ENCODE results near the gene RASL12. TPM values are rescaled to one million over a fixed set of nuclear protein-coding genes. Genes with fewer than 3 reads are reported as not detected.

Gene RASL12
- total RNA-seq, 1 donor = 0.36 TPM

- H3K4me1 ChIP-seq (ENCODE audit: insufficient read depth, low read length) = peaks cover 9% of the 10 kb centered on the region
- peak; percentile 83 for DNase-seq (ENCODE audit: insufficient read length, low spot score, missing footprints)
- H3K9me3 ChIP-seq (ENCODE audit: low read depth, low read length) = no peaks in the 10 kb centered on the region
- H3K27ac ChIP-seq (ENCODE audit: low read depth, low read length) = no peak overlapping the region
- peak overlapping the region; percentile 54 for H2AFZ ChIP-seq (ENCODE audit: low read length)
- H3K36me3 ChIP-seq (ENCODE audit: insufficient read depth, low read length) = no peaks in the 10 kb centered on the region
- no peak overlapping the region for H3K4me3 ChIP-seq (ENCODE audit: insufficient read depth, low read length)
- no peaks in the 10 kb centered on the region for H4K20me1 ChIP-seq (ENCODE audit: insufficient read depth, low read length)
- peak overlapping the region; percentile 52 for H3K4me2 ChIP-seq (ENCODE audit: insufficient read depth, low read length)
- H3K27me3 ChIP-seq (ENCODE audit: insufficient read depth, low read length) = no peaks in the 10 kb centered on the region
- H3K79me2 ChIP-seq (ENCODE audit: insufficient read depth, low read length) = peaks cover 15% of the 10 kb centered on the region
- TF ChIP-seq, protein P1, sequence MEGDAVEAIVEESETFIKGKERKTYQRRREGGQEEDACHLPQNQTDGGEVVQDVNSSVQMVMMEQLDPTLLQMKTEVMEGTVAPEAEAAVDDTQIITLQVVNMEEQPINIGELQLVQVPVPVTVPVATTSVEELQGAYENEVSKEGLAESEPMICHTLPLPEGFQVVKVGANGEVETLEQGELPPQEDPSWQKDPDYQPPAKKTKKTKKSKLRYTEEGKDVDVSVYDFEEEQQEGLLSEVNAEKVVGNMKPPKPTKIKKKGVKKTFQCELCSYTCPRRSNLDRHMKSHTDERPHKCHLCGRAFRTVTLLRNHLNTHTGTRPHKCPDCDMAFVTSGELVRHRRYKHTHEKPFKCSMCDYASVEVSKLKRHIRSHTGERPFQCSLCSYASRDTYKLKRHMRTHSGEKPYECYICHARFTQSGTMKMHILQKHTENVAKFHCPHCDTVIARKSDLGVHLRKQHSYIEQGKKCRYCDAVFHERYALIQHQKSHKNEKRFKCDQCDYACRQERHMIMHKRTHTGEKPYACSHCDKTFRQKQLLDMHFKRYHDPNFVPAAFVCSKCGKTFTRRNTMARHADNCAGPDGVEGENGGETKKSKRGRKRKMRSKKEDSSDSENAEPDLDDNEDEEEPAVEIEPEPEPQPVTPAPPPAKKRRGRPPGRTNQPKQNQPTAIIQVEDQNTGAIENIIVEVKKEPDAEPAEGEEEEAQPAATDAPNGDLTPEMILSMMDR (IDR thresholded peaks at IDR 0.05; ENCODE audit: extremely low read depth, low read depth, low read length) = peak; percentile 84
These were observed 34.8 kb downstream of the RASL12 start for GRCh38 chr15:65032801-65033537.

DNA sequence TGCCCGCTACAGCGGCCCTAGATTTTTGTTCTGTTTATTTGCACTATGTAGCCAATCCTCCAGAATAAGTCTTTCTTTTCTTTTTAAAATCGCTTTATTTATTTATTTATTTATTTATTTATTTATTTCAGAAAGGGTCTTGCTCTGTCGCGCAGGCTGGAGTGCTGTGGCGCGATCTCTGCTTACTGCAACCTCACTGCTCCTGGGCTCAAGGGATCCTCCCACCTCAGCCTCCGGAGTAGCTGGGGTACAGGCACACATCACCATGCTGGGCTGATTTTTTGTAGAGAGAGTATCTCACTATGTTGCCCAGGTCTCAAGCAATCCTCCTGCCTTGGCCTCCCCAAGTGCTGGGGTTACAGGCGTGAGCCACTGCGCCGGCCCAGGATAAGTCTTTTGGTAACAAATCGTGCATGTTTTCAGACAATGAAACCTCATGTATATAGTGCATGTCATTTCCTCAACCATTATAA lies 38.0 kb downstream of the RASL12 start:
- H3K4me1 ChIP-seq (ENCODE audit: insufficient read depth, low read length) = peaks cover 16% of the 10 kb centered on the region
- H3K36me3 ChIP-seq (ENCODE audit: insufficient read depth, low read length) = peaks cover 17% of the 10 kb centered on the region
- TF ChIP-seq, protein P1 (IDR thresholded peaks at IDR 0.05; ENCODE audit: extremely low read depth, low read depth, low read length) = no peak
- H3K79me2 ChIP-seq (ENCODE audit: insufficient read depth, low read length) = peaks cover 25% of the 10 kb centered on the region
- H3K27me3 ChIP-seq (ENCODE audit: insufficient read depth, low read length) = no peaks in the 10 kb centered on the region
- peak overlapping the region; percentile 89 for H3K4me3 ChIP-seq (ENCODE audit: insufficient read depth, low read length)
- H3K27ac ChIP-seq (ENCODE audit: low read depth, low read length) = no peak overlapping the region
- H4K20me1 ChIP-seq (ENCODE audit: insufficient read depth, low read length) = no peaks in the 10 kb centered on the region
- no peak overlapping the region for H2AFZ ChIP-seq (ENCODE audit: low read length)
- H3K9me3 ChIP-seq (ENCODE audit: low read depth, low read length) = no peaks in the 10 kb centered on the region
- DNase-seq (ENCODE audit: insufficient read length, low spot score, missing footprints) = no peak
- H3K4me2 ChIP-seq (ENCODE audit: insufficient read depth, low read length) = peak overlapping the region; percentile 91

- DNase-seq (ENCODE audit: insufficient read length, low spot score, missing footprints) = peak; percentile 99
- H3K79me2 ChIP-seq (ENCODE audit: insufficient read depth, low read length) = peaks cover 25% of the 10 kb centered on the region
- H3K4me1 ChIP-seq (ENCODE audit: insufficient read depth, low read length) = peaks cover 16% of the 10 kb centered on the region
- TF ChIP-seq, protein P1 (IDR thresholded peaks at IDR 0.05; ENCODE audit: extremely low read depth, low read depth, low read length) = no peak
- H3K27me3 ChIP-seq (ENCODE audit: insufficient read depth, low read length) = no peaks in the 10 kb centered on the region
- no peaks in the 10 kb centered on the region for H4K20me1 ChIP-seq (ENCODE audit: insufficient read depth, low read length)
- peak within 1 kb of the TSS; percentile 89 for H3K4me3 ChIP-seq (ENCODE audit: insufficient read depth, low read length)
- H2AFZ ChIP-seq (ENCODE audit: low read length) = peak within 1 kb of the TSS; percentile 81
- no peaks in the 10 kb centered on the region for H3K9me3 ChIP-seq (ENCODE audit: low read depth, low read length)
- peak within 1 kb of the TSS; percentile 91 for H3K4me2 ChIP-seq (ENCODE audit: insufficient read depth, low read length)
- H3K36me3 ChIP-seq (ENCODE audit: insufficient read depth, low read length) = peaks cover 23% of the 10 kb centered on the region
- H3K27ac ChIP-seq (ENCODE audit: low read depth, low read length) = peak within 1 kb of the TSS; percentile 50
These were observed 38.7 kb downstream of the RASL12 start, which contains the start of gene MTFMT for GRCh38 chr15:65028921-65029735. MTFMT (minus strand) TSS chr15:65029639; CDS start chr15:65029613, 26 bp downstream.
